GM19025 (cell line): ENCODE data around the gene TAS1R1.

Experiments used
- ATAC-seq: cut with Tn5 transposase; IDR thresholded peaks from one replicate; pipeline ENCODE4 v1.9.1; 2021; ENCODE audit warnings: mild to moderate bottlenecking, low read depth, moderate library complexity; ENCODE audit not compliant: unreplicated experiment

TAS1R1 gene

GRCh38 chr1:6570100-6570499 lies 15.0 kb downstream of the TAS1R1 start:
- no peak for ATAC-seq

GRCh38 chr1:6570987-6571386 lies 15.9 kb downstream of the TAS1R1 start:
- no peak for ATAC-seq

- no peak for ATAC-seq
Measured at GRCh38 chr1:6572653-6573383, 17.7 kb downstream of the TAS1R1 start.

GRCh38 chr1:6574025-6574620 lies 19.0 kb downstream of the TAS1R1 start:
- ATAC-seq, result no peak

GRCh38 chr1:6574818-6575217 lies 19.7 kb downstream of the TAS1R1 start:
- no peak for ATAC-seq

GRCh38 chr1:6577831-6578525 lies 22.9 kb downstream of the TAS1R1 start:
- no peak for ATAC-seq

GRCh38 chr1:6578624-6579373 lies 23.7 kb downstream of the TAS1R1 start:
- ATAC-seq, result no peak

- peak; percentile 94 for ATAC-seq
Measured at GRCh38 chr1:6579374-6580118, 24.4 kb downstream of the TAS1R1 start, which contains the start of gene ZBTB48. TSS of gene ZBTB48 (plus strand) at chr1:6579994. CDS start at chr1:6580610, 616 bp downstream.

- no peak for ATAC-seq
Measured at GRCh38 chr1:6580119-6580592, 25.0 kb downstream of the TAS1R1 start.

GRCh38 chr1:6580593-6581409 lies 25.7 kb downstream of the TAS1R1 start:
- no peak for ATAC-seq

- no peak for ATAC-seq
Measured at GRCh38 chr1:6581561-6582305, 26.6 kb downstream of the TAS1R1 start.

GRCh38 chr1:6582370-6582769 lies 27.3 kb downstream of the TAS1R1 start:
- ATAC-seq, result peak; percentile 30

GRCh38 chr1:6584126-6585080 lies 29.3 kb downstream of the TAS1R1 start:
- ATAC-seq, result no peak

GRCh38 chr1:6585081-6585722 lies 30.1 kb downstream of the TAS1R1 start:
- ATAC-seq, result no peak

GRCh38 chr1:6585841-6586240 lies 30.7 kb downstream of the TAS1R1 start:
- ATAC-seq, result no peak

GRCh38 chr1:6586404-6586816 lies 31.3 kb downstream of the TAS1R1 start:
- ATAC-seq, result no peak
